RWPE2 (cell line): ENCODE results near the gene ADAMTS7.
A peak's percentile ranks its signal among the peaks of the same experiment; 100 is the strongest.
"Not testable (repeated sequence)": the region's sequence is repeated elsewhere in the genome, so short reads cannot be mapped to it uniquely, and the experiment has no call there.

Experiments used
- ATAC-seq: fragments of 200-7000 bp; cut with Tn5 transposase; 3 replicates; pipeline ENCODE4 v1.9.1; 2021; ENCODE audit warnings: low read depth
- DNase-seq: peaks from one replicate; pipeline ENCODE4 v3.0.0-alpha.2; 2020; ENCODE audit warnings: low spot score
- H3K27ac ChIP-seq: fragments of 450-650 bp; 2 replicates; pipeline ENCODE4 v1.5.1; 2017; ENCODE audit warnings: mild to moderate bottlenecking; ENCODE audit not compliant: poor library complexity, severe bottlenecking
- H3K27me3 ChIP-seq: fragments of 250-450 bp; sonication (Bioruptor Pico); 2 replicates; pipeline ENCODE4 v1.5.1; 2021; ENCODE audit warnings: mild to moderate bottlenecking, moderate library complexity; ENCODE audit not compliant: insufficient read depth, poor library complexity, severe bottlenecking
- H3K36me3 ChIP-seq: fragments of 250-450 bp; sonication (Bioruptor Pico); 2 replicates; pipeline ENCODE4 v1.5.1; 2020; ENCODE audit warnings: low read depth, mild to moderate bottlenecking, moderate library complexity
- H3K4me1 ChIP-seq: fragments of 250-450 bp; sonication (Bioruptor Pico); 2 replicates; pipeline ENCODE4 v1.5.1; 2021; ENCODE audit warnings: mild to moderate bottlenecking, moderate library complexity; ENCODE audit not compliant: insufficient read depth, poor library complexity, severe bottlenecking
- H3K4me3 ChIP-seq: fragments of 250-450 bp; sonication (Bioruptor Pico); 2 replicates; pipeline ENCODE4 v1.5.1; 2021; ENCODE audit warnings: mild to moderate bottlenecking, moderate library complexity; ENCODE audit not compliant: severe bottlenecking
- H3K9me3 ChIP-seq: fragments of 250-450 bp; sonication (Bioruptor Pico); 2 replicates; pipeline ENCODE4 v1.5.1; 2021; ENCODE audit warnings: mild to moderate bottlenecking, moderate library complexity; ENCODE audit not compliant: severe bottlenecking
- TF ChIP-seq, protein P1 (sequence below): fragments of 450-650 bp; IDR thresholded peaks from one replicate; pipeline ENCODE4 v1.5.1; 2017; ENCODE audit warnings: mild to moderate bottlenecking, moderate library complexity; ENCODE audit not compliant: poor library complexity, severe bottlenecking

The ADAMTS7 gene

DNA sequence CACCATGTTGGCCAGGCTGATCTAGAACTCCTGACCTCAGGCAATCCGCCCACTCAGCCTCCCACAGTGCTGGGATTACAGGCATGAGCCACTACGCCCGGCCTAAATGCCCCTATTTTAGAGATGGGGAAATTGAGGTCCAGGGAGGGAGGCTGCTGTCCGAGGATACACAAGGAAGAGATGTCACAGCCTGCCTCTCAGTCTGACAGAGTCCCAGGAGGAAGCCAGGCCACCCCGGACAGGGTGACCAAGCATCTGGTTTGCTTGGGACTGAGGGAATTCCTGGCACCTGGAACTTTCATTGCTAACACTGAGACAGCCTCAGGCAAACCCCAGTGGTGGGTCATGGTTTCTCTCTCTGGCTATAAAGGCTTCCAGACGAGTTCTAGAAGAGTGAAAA lies 30.6 kb upstream of the ADAMTS7 start:
- DNase-seq (peak; percentile 54), ATAC-seq (no peak)
- Histone ChIP-seq H3K4me3 (no peak overlapping the region), H3K9me3 (no peaks in the 10 kb centered on the region), H3K4me1 (no peaks in the 10 kb centered on the region), H3K27ac (no peak overlapping the region), H3K36me3 (no peaks in the 10 kb centered on the region), H3K27me3 (no peaks in the 10 kb centered on the region)
- TF ChIP-seq, protein P1, sequence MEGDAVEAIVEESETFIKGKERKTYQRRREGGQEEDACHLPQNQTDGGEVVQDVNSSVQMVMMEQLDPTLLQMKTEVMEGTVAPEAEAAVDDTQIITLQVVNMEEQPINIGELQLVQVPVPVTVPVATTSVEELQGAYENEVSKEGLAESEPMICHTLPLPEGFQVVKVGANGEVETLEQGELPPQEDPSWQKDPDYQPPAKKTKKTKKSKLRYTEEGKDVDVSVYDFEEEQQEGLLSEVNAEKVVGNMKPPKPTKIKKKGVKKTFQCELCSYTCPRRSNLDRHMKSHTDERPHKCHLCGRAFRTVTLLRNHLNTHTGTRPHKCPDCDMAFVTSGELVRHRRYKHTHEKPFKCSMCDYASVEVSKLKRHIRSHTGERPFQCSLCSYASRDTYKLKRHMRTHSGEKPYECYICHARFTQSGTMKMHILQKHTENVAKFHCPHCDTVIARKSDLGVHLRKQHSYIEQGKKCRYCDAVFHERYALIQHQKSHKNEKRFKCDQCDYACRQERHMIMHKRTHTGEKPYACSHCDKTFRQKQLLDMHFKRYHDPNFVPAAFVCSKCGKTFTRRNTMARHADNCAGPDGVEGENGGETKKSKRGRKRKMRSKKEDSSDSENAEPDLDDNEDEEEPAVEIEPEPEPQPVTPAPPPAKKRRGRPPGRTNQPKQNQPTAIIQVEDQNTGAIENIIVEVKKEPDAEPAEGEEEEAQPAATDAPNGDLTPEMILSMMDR: no peak

DNA sequence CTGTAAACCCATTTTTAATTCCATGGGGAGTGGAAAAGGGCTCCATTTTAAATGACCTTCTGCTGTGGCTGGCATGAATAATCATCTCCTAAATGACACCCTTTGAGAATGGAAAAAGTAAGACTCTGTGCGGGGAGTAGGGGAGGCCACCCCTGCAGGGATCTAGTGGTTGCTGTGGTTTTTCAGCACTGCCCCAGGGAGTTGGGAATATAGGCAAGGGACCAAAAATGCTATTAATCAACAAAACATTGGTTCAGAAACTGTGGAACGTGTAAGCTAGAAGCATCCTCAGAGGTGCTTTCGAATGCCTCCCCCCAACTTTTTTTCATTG lies 30.1 kb upstream of the ADAMTS7 start:
- DNase-seq (no peak), ATAC-seq (no peak)
- H3K4me3 ChIP-seq: no peak overlapping the region
- H3K27ac ChIP-seq: no peak overlapping the region
- TF ChIP-seq, protein P1: no peak
- H3K4me1 ChIP-seq: no peaks in the 10 kb centered on the region
- H3K27me3 ChIP-seq: no peaks in the 10 kb centered on the region
- H3K36me3 ChIP-seq: no peaks in the 10 kb centered on the region
- H3K9me3 ChIP-seq: no peaks in the 10 kb centered on the region

DNA sequence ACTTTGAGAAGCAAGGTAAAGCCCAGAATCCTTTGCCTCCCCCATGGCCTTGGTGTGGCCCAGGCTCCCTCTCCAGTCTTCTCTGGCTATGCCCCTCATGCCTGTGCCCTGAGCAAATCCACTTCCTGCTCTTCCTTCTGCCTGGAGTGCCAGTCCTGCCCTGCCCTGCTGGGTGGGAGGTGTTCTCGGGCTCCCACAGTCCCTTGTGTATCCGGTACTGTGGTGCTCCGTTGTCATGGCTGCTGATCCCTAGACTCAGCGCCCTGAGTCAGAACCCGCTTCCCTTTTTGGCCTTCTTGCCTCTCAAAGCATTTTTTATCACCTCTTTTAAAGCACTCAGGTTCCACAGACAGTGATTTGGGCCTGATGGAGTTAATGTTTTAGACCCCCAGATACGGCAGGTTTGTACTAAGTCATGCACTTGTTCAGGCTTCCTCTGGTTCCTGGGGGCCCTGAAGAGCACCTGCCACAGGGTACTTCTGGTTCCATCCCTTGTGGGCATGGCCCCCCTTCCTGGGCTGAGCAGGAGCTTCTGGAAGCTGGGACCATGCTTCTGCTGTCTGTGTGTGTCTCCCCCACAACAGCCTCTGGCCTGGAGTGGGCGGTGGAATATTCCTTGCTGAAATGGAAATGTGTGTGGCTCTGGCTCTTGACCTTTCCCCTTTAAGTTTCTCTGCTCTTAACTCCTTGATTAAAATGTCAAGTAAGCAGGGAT lies 29.6 kb upstream of the ADAMTS7 start:
- Histone ChIP-seq H3K27ac (no peak overlapping the region), H3K4me1 (no peaks in the 10 kb centered on the region), H3K4me3 (no peak overlapping the region), H3K36me3 (no peaks in the 10 kb centered on the region), H3K9me3 (no peaks in the 10 kb centered on the region), H3K27me3 (no peaks in the 10 kb centered on the region)
- TF ChIP-seq, protein P1: no peak
- DNase-seq (no peak), ATAC-seq (peak; percentile 32; the same call in 2 of the 3 replicates)

DNA sequence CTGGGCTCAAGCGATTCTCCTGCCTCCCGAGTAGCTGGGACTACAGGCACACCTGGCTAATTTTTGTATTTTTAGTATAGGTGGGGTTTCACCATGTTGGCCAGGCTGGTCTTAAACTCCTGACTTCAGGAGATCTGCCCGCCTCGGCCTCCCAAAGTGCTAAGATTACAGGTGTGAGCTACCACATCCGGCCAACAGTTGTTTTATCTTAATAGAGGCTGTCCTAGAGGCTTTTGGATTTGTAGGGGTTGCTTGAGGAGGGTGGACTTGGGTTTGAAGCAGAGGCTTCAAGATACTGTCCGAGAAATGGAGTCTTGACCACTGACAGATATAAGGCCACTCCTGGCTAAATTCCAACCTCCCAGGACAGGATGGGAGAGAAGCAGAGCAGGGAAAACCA lies 27.9 kb upstream of the ADAMTS7 start:
- H3K36me3 ChIP-seq, H3K27ac ChIP-seq, H3K4me3 ChIP-seq, DNase-seq, H3K4me1 ChIP-seq, H3K9me3 ChIP-seq, ATAC-seq, H3K27me3 ChIP-seq: not testable (repeated sequence)

DNA sequence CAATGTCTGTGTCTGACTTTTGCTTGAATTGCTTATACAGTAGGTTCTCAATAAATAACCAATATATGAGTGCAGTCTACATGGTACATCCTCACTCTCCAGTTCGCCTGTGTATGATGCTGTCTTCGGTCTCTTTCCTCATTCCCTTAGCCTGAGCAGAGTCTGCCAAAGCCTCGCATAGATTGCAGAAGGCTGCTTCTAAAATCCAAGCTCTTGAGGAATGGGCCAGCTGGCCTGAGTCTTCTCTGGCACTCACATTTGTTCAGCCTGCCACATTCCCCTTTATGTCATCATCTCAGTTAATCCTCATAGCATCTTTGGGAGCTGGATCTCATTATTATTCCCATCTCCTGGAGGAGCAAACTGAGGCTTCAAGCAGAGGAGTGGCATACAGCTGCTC lies 27.2 kb upstream of the ADAMTS7 start:
- DNase-seq (no peak), ATAC-seq (no peak)
- Histone ChIP-seq H3K4me3 (no peak overlapping the region), H3K9me3 (no peaks in the 10 kb centered on the region), H3K4me1 (no peaks in the 10 kb centered on the region), H3K27me3 (no peaks in the 10 kb centered on the region), H3K36me3 (no peaks in the 10 kb centered on the region), H3K27ac (no peak overlapping the region)
- TF ChIP-seq, protein P1: no peak
